AG04450 (cell line): Measurements from ENCODE around the gene EFNA5. TPM values are rescaled to one million over a fixed set of nuclear protein-coding genes. Genes with fewer than 3 reads are reported as not detected.

Source experiments
- CTCF ChIA-PET: fragments of 300-600, 350-600 bp; formaldehyde crosslinking; extraction: SDS; loops from one replicate; lab custom pipeline; 2022; ENCODE audit warnings: antibody characterized with exemption, inconsistent platforms; lab: Charles Lee
- POLR2A ChIA-PET: fragments of 350-600 bp; formaldehyde crosslinking; extraction: SDS; loops from one replicate; lab custom pipeline; 2021; ENCODE audit warnings: antibody characterized with exemption, inconsistent platforms; lab: Yijun Ruan, JAX
- DNase-seq: peaks from one replicate; pipeline ENCODE4 v3.0.0-alpha.2; 2011; ENCODE audit warnings: low read depth, low spot score
- H3K27ac ChIP-seq: one replicate; pipeline ENCODE4 v1.5.1; 2012; ENCODE audit warnings: low read depth, low read length, control low read depth
- H3K27me3 ChIP-seq: one replicate; pipeline ENCODE4 v1.6.0; 2012; ENCODE audit warnings: low read length; ENCODE audit not compliant: control insufficient read depth, insufficient read depth
- H3K4me3 ChIP-seq: 2 replicates; pipeline ENCODE4 v1.5.1; 2011; ENCODE audit warnings: mild to moderate bottlenecking, low read depth, low read length, control low read depth
- H3K9me3 ChIP-seq: 2 replicates; pipeline ENCODE4 v1.5.1; 2012; ENCODE audit warnings: low read length; ENCODE audit not compliant: control insufficient read depth, insufficient read depth
- CTCF ChIP-seq: IDR thresholded peaks from 2 replicates; pipeline ENCODE4 v1.5.1; 2011; ENCODE audit warnings: low read depth, low read length, control low read depth, inconsistent platforms
- polyA plus RNA-seq: library from polyadenylated mRNA; depleted of rRNA; stranded (reverse); fragments of >200 nt; gene quantifications from 2 replicates; pipeline ENCODE4 v1.2.3, GENCODE V29; 2011

EFNA5 gene
- polyA plus RNA-seq, 1 experiment, result 3.0 TPM

GRCh38 chr5:107485184-107485583, 185.6 kb downstream of the EFNA5 start:
- H3K4me3 ChIP-seq, result no peak overlapping the region
- no peak overlapping the region for H3K27ac ChIP-seq
- no peaks in the 10 kb centered on the region for H3K9me3 ChIP-seq
- ChIA-PET CTCF (interaction anchor here (1.4 kb wide), 1 partner anchor 86 kb away, joined by 4 read pairs; no protein-coding TSS in a partner anchor), POLR2A (interaction anchor here (1.0 kb wide), 1 partner anchor 16 kb away, joined by 3 read pairs; no protein-coding TSS in a partner anchor)
- TF ChIP-seq CTCF, result no peak
- H3K27me3 ChIP-seq, result no peaks in the 10 kb centered on the region
- DNase-seq, result no peak

GRCh38 chr5:107484281-107484680, 186.5 kb downstream of the EFNA5 start:
- no peak overlapping the region for H3K27ac ChIP-seq
- DNase-seq, result no peak
- H3K27me3 ChIP-seq, result no peaks in the 10 kb centered on the region
- CTCF ChIA-PET, result interaction anchor here (1.4 kb wide), 1 partner anchor 87 kb away, joined by 4 read pairs; no protein-coding TSS in a partner anchor
- H3K9me3 ChIP-seq, result no peaks in the 10 kb centered on the region
- POLR2A ChIA-PET, result interaction anchor here (1.0 kb wide), 1 partner anchor 15 kb away, joined by 3 read pairs; no protein-coding TSS in a partner anchor
- TF ChIP-seq CTCF, result no peak
- H3K4me3 ChIP-seq, result no peak overlapping the region

- no peak for TF ChIP-seq CTCF
- DNase-seq, result no peak
- ChIA-PET POLR2A (no interaction called here), CTCF (interaction anchor here (1.4 kb wide), 1 partner anchor 88 kb away, joined by 4 read pairs; no protein-coding TSS in a partner anchor)
- no peak overlapping the region for H3K4me3 ChIP-seq
- no peaks in the 10 kb centered on the region for H3K27me3 ChIP-seq
- H3K9me3 ChIP-seq, result no peaks in the 10 kb centered on the region
- H3K27ac ChIP-seq, result no peak overlapping the region
Observed at GRCh38 chr5:107483231-107484024, 187.3 kb downstream of the EFNA5 start.

- no peak for DNase-seq
Observed at GRCh38 chr5:107478068-107478641, 192.6 kb downstream of the EFNA5 start.

More at GRCh38 chr5:107478068-107478641, 192.6 kb downstream of the EFNA5 start:
- CTCF ChIA-PET, result no interaction called here
- Histone ChIP-seq H3K4me3 (no peak overlapping the region), H3K27me3 (no peaks in the 10 kb centered on the region), H3K27ac (no peak overlapping the region), H3K9me3 (no peaks in the 10 kb centered on the region)
- POLR2A ChIA-PET, result no interaction called here
- TF ChIP-seq CTCF, result no peak
